Activated naive CD4-positive, alpha-beta T cell treated with anti-CD3 and anti-CD28 coated beads, Interleukin-2, amount 50 U/mL, for 24 hours (primary cell): ENCODE measurements around the gene GOLGA7B.

Source experiments
- H3K27ac Mint-ChIP-seq: one replicate; pipeline ENCODE4 v1.8.0; 2021; ENCODE audit warnings: mild to moderate bottlenecking, mixed read lengths
- H3K27me3 Mint-ChIP-seq: one replicate; pipeline ENCODE4 v1.8.0; 2021; ENCODE audit warnings: mixed read lengths
- H3K36me3 Mint-ChIP-seq: one replicate; pipeline ENCODE4 v1.8.0; 2021; ENCODE audit warnings: mixed read lengths
- H3K4me1 Mint-ChIP-seq: one replicate; pipeline ENCODE4 v1.8.0; 2021; ENCODE audit warnings: mixed read lengths
- H3K4me3 Mint-ChIP-seq: one replicate; pipeline ENCODE4 v1.8.0; 2021; ENCODE audit warnings: mild to moderate bottlenecking, mixed read lengths
- H3K9me3 Mint-ChIP-seq: one replicate; pipeline ENCODE4 v1.8.0; 2021; ENCODE audit warnings: mixed read lengths

Gene GOLGA7B

DNA sequence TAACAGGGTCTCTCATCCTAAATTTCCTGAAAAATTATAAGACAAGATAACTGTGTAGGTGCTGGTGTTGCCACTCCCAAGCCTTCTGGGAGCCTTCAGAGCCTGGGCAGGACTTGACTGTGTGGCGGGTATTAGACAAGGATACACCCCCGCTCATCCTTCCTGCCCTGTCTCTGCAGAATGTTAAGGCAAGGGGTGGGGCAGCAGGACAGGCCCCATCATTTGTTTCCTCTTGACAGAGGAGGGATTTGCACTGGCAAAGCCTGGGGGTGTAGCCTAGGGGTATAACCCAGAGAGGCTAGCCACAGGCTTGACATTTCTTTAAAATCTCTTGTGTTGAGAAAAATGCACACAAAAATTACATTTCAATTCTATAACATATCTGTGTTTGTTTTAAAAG lies 63.5 kb downstream of the GOLGA7B start:
- no peaks in the 10 kb centered on the region for H3K36me3 Mint-ChIP-seq
- no peak overlapping the region for H3K4me3 Mint-ChIP-seq
- peaks cover 1% of the 10 kb centered on the region for H3K27me3 Mint-ChIP-seq
- H3K27ac Mint-ChIP-seq, result no peak overlapping the region
- no peaks in the 10 kb centered on the region for H3K9me3 Mint-ChIP-seq
- peaks cover 5% of the 10 kb centered on the region for H3K4me1 Mint-ChIP-seq

DNA sequence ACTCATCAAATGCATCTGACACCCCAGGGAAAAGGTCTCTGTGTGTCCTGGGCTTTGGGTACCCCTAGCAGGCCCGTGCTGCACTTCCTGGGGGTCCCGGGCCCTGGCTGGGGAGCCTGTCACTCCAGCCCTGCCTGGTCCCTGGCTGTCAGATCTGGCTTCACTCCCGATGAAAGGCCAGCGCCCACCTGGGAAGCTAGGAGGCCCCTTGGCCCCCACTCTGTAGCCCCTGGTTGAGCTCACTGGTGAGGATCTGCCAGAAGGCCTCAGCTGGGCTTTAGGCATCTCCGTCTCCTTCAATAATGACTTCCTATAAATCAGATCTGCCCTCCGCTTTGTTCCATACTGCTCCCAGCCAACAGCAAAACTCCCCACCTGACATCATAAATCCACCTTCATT lies 64.0 kb downstream of the GOLGA7B start:
- no peak overlapping the region for H3K27ac Mint-ChIP-seq
- peaks cover 1% of the 10 kb centered on the region for H3K27me3 Mint-ChIP-seq
- no peaks in the 10 kb centered on the region for H3K36me3 Mint-ChIP-seq
- no peaks in the 10 kb centered on the region for H3K9me3 Mint-ChIP-seq
- no peak overlapping the region for H3K4me3 Mint-ChIP-seq
- peaks cover 5% of the 10 kb centered on the region for H3K4me1 Mint-ChIP-seq

DNA sequence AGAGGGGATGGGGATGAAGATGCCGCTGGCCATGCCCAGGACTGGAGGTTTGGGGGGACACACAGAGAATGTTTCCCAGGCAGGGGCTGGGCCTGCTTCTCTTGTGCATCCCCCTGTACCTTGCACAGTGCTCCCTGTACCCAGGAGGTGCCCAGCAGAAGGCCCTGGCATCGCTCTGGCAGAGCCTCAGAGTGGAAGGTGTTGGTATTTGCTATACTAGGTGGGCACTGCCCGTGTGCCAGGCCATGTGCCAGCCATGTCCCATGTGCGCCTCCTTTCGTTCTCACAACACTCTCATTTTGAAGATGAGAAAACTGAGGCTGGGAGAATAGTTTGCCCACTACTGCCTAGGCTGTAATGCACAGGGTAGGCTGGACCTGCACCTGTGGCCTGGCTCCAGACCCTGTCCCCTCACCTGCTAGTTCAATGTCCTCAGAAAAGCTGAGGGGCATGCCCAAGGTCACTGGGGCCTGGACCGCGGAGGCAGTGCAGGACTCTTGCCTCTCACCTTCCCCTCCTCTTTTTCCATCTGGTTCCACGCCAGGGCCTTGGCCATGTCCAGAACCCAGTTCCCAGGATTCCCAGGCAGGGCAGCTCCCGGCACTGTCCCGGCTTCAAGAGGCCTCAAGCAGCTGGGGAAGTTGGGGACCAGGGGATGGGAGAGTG lies 64.7 kb downstream of the GOLGA7B start:
- Mint-ChIP-seq H3K27me3 (peaks cover 1% of the 10 kb centered on the region), H3K9me3 (no peaks in the 10 kb centered on the region), H3K36me3 (no peaks in the 10 kb centered on the region), H3K27ac (peak overlapping the region; percentile 9), H3K4me3 (no peak overlapping the region), H3K4me1 (peaks cover 9% of the 10 kb centered on the region)

DNA sequence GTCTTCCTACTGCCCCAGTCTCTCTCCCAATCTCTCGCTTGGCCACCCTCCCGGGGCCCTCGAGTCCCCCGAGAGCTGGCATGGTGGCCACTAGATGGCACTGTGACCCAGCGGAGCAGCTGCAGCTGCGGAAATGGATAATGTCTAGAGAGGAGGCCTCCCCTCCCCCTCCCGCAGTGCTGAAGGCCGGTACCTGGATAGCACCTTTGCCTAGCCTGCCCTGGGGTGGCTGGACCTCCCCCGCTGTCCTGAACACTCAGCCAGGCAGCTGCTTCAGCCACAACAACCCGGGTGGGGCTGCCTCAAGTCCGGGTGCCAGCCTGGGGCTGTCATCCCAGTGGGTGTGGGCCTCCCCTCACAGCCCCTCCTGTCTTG lies 65.2 kb downstream of the GOLGA7B start:
- Mint-ChIP-seq H3K9me3 (no peaks in the 10 kb centered on the region), H3K27ac (no peak overlapping the region), H3K4me3 (no peak overlapping the region), H3K27me3 (peaks cover 1% of the 10 kb centered on the region), H3K4me1 (peaks cover 10% of the 10 kb centered on the region), H3K36me3 (no peaks in the 10 kb centered on the region)

DNA sequence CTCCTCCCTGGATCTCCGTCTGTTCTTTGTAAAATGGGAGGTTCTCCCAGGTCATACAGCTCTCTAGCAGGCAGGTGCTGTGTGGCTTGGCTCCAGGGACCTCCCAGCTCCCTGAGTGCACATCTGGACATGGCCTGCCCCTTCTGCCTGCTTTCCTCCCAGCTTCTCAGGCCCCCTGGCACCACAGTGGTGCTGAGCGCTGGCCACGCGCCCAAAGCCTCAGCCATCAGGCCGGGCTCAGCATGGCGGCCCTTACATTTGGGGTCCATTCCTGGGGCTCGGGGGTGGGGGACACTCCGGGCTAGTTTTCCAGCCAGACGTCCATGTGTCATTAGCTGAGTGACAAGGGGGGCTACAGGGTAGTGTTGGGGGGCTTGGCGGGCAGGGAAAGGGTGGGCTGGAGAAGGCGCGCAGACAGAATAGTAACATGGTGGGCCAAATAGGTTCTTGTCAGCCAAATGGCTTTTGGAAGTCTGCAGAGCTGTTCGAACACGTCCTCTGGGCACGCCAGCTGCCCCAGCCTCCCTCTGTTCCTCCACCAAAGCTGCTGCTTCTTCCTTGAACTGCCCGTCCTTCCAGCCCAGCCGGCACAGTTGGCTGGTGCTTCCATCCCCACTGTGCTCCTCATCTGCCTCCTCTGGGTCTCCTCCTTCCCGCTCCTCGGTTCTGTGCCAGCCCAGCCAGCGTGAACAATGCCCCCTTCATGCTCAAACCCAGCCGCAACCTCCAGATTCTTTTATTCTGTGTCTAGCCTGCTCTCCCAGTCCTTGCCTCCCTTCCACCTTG lies 65.9 kb downstream of the GOLGA7B start:
- peaks cover 10% of the 10 kb centered on the region for H3K4me1 Mint-ChIP-seq
- no peak overlapping the region for H3K4me3 Mint-ChIP-seq
- H3K9me3 Mint-ChIP-seq, result no peaks in the 10 kb centered on the region
- H3K27me3 Mint-ChIP-seq, result peaks cover 1% of the 10 kb centered on the region
- no peak overlapping the region for H3K27ac Mint-ChIP-seq
- H3K36me3 Mint-ChIP-seq, result no peaks in the 10 kb centered on the region

DNA sequence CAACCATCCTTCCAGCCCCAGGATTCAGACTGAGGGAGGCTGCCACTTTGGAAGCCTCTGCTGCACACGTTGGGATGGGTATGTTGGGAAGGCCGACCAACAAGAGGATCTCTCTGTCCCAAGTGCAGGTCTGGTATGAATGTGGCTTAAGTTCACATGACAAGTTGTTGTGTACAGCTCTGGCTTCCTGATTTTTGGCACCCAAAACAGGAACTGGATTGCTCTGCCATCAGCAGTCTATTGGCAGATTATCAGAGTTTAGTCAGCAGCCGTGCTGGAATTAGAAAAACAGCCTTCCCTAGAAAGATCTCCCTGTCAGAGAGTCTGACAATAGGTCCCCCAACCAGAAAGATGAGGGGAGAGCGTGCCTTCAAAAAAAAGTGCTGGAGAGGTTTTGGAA lies 66.9 kb downstream of the GOLGA7B start:
- H3K27ac Mint-ChIP-seq, result no peak overlapping the region
- H3K9me3 Mint-ChIP-seq, result no peaks in the 10 kb centered on the region
- H3K27me3 Mint-ChIP-seq, result peaks cover 2% of the 10 kb centered on the region
- H3K36me3 Mint-ChIP-seq, result no peaks in the 10 kb centered on the region
- H3K4me3 Mint-ChIP-seq, result no peak overlapping the region
- peaks cover 10% of the 10 kb centered on the region for H3K4me1 Mint-ChIP-seq

DNA sequence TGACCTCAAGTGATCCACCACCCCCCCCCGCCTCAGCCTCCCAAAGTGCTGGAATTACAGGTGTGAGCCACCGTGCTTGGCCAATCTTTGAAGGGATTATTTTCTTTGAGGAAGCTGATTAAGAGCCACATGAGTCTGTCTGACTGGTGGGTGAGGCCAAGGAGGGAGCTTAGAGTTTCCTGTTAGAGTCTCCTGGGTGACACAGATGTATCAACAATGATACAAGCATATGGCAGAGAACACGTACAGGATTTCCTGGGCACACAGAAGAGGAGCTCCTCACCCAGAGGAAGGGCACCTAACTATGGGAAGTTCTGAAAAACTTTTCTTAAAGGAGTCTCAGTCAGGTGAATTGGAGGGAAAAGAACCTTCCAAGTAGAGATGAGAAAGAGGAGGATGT lies 69.4 kb downstream of the GOLGA7B start:
- no peaks in the 10 kb centered on the region for H3K9me3 Mint-ChIP-seq
- H3K27me3 Mint-ChIP-seq, result peaks cover 2% of the 10 kb centered on the region
- H3K4me1 Mint-ChIP-seq, result peaks cover 10% of the 10 kb centered on the region
- no peaks in the 10 kb centered on the region for H3K36me3 Mint-ChIP-seq
- H3K27ac Mint-ChIP-seq, result no peak overlapping the region
- H3K4me3 Mint-ChIP-seq, result no peak overlapping the region

DNA sequence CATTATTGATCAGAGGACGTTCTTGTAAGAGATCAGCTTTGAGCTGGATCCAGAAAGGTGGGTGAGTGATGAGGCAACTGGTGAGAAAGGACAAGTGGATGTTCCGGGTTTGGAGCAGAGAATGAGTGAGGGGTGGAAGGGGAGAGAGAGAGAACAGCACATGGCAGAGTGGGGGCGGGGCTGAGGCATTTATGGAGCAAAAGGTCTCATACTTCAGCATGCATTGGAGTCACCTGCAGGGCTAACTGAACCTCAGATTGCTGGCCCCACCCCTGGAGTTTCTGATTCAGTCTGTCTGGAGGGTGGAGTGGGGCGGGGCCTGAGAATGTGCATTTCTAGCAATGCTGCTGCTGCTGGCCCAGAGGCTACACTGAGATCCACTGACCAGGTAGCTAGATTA lies 71.2 kb downstream of the GOLGA7B start:
- Mint-ChIP-seq H3K27me3 (peaks cover 7% of the 10 kb centered on the region), H3K9me3 (no peaks in the 10 kb centered on the region), H3K4me1 (peaks cover 5% of the 10 kb centered on the region), H3K27ac (no peak overlapping the region), H3K36me3 (no peaks in the 10 kb centered on the region), H3K4me3 (no peak overlapping the region)
